Breast epithelium (tissue), 3 donors: Measurements from ENCODE around the gene OPN1LW.

Experiments used
- CTCF ChIP-seq, 3 donors: fragments of 450-650 bp; IDR thresholded peaks; one replicate each; pipeline ENCODE4 v1.5.1; 2016 to 2017; ENCODE audit warnings: antibody characterized with exemption in 3 of 3, mild to moderate bottlenecking in 3 of 3, moderate library complexity in 3 of 3
- POLR2A ChIP-seq: fragments of 450-650 bp; IDR thresholded peaks from one replicate; pipeline ENCODE4 v1.6.1; 2016; ENCODE audit warnings: antibody characterized with exemption, mild to moderate bottlenecking, moderate library complexity
- POLR2AphosphoS5 ChIP-seq, 3 donors: sonication (generic); formaldehyde crosslinking; IDR thresholded peaks; one replicate each; pipeline ENCODE4 v1.6.1; 2017; ENCODE audit warnings: antibody characterized with exemption in 3 of 3

- TF ChIP-seq CTCF (IDR thresholded peaks at IDR 0.05), result no peak
- no peak for TF ChIP-seq POLR2A
- TF ChIP-seq POLR2AphosphoS5 (IDR thresholded peaks at IDR 0.05), result no peak
Observed at GRCh38 chrX:154117566-154117965, 26.5 kb upstream of the OPN1LW start.
